ENCODE data around the gene TOR1A.

Gene TOR1A

DNA sequence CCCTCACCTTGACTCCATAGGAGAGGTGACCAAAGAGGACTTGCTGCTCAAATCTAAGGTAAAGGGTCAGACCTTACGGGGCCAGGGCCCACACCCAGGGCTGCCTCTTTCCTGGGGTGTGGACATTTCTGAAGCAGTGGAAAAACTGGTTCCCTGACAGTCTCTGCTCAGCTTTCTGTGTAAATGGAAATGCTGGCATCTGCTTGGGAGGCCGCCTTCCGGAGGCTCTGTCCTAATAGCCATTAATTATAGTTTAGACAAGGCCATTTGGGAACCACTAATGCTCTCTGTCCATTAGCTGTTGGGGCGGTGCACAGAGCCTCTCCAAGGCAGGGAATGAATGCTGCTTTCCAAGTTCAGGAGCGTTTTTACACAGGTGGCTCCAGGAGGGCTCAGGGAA, 28.6 kb upstream of the TOR1A start:
- DNase-seq (ENCODE audit: low read depth, low spot score): no peak

DNA sequence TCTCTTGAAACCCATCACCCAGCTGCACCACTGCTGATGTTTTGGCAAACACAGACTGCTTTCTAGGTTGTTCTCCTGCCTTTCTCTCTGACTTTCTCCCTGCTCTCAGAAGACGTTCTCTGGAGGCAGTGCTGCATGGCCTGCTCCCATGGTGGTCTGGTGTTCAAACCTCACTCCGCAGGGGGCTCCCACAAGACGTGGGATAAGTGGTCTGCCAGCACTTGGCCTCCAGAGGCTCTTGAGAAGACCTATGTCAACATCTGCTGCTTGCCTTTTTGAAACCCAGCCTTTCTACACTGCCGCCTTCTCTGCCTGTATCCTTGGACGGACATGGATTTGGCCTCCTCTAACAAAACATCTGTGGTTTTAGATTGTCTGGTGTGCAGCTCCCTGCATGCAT, 27.9 kb upstream of the TOR1A start:
- no peak for DNase-seq (ENCODE audit: low read depth, low spot score)

DNA sequence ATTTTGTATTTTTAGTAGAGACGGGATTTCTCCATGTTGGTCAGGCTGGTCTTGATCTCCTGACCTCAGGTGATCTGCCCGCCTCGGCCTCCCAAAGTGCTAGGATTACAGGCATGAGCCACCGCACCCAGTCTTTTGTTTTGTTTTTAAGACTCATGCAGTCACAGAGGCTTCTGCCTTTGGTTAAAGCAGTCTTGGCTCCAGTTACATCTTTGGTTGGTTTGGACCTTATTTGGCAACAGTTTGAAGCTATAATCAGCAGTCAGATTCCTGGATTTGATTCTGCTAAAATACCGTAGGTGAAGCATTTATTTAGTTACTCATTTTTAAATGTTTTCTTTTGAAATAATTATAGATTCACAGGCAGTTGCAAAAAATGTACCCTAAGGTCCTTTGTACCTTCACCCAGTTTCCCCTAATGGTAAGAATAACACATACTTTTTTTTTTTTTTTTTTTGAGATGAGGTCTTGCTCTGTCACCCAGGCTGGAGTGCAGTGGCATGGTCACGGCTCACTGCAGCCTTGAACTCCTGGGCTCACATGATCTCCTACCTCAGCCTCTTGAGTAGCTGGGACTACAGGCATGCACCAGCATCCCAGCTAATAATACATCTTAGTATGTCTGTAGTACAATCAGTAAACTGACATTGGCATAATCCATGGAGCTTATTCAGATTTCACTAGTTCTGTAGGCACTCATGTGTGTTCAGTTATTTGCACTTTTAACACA, 27.1 kb upstream of the TOR1A start:
- DNase-seq (ENCODE audit: low read depth, low spot score): no peak

DNA sequence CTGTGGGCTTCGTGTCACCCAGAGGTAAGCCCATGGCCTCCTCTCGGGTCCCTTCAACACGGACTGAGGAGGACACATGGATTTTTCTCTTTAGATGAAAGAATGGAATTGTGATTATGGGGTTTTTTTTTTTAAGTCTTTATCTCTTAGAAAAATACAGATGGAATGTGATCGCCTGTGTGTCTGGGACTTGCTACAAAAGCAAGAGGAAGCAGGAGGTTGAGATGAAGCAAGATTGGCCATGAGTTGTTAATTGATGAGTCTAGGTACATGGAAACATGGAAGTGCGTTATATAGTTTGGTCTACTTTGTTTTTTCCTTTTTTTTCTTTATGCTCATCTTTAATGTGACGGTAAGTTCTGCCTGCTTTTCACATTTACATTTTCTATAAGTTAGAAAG, 26.0 kb upstream of the TOR1A start:
- no peak for DNase-seq (ENCODE audit: low read depth, low spot score)

DNA sequence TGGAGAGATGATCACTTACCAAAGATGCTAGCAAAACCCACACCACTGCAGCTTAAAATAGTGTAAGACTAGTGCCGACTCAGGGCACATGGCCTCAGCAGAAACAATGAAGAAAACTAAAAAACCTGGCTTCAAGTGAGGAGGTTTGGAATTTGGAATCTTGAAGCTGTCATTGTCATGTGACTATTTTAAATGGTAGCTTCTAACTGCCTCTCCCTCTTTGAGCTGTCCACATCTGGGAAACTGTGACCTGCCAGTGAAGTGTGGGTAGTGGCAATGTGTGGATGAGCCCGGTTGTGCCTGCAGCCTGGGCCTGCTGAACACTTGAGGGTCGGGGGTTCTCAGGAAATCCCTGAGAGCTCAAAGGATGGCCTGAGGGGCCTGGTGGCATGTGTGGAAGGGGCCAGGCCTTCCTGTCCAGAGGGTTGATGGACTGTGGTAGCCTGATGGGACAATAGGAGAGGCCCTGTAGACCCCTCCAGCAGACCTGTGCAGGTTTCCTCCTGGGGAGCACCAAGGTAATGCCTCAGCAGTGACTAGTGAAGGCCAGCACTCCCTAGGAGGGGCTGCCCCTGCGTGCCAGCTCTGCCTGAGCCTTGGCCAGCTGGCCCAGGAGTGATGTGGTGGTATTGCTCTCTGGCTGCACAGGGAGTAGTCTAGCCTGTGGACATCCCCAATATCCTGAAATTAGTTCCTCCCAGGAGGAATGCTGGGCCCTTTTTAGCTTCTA, 24.9 kb upstream of the TOR1A start:
- DNase-seq (ENCODE audit: low read depth, low spot score): no peak

DNA sequence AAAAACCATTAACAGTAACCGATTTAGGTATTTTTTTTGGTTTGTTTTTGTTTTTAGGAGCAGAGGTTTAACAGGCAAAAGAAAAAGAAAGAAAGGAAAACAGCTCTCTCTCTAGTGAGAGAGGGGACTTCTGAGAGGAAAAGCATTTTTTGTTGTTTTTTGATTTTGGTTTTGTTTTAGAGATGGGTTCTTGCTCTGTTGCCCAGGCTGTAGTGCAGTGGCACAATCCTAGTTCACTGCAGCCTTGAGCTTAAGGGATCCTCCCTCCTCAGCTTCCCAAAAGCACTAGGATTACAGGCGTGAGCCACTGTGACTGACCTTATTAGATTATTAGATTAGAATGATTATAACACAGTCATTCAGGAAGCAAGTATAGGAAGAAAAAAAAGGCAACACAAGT, 21.4 kb upstream of the TOR1A start:
- DNase-seq (ENCODE audit: low read depth, low spot score): no peak

DNA sequence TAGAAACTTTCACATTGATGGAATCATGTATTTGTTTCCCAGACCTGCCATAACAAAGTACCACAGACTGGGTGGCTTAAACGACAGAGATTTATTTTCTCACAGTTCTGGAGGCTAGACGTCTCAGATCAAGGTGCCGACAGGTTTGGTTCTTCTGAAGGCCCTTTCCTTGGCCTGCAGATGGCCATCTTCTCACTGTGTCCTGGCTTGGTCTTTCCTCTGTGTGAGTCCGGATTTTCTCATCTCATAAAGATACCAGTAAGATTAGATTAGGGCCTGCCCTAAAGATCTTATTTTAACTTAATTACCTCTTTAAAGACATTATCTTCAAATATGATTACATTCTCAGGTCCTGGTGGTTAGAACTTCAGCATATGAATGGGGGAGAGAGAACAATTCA, 17.1 kb upstream of the TOR1A start:
- no peak for DNase-seq (ENCODE audit: low read depth, low spot score)

DNA sequence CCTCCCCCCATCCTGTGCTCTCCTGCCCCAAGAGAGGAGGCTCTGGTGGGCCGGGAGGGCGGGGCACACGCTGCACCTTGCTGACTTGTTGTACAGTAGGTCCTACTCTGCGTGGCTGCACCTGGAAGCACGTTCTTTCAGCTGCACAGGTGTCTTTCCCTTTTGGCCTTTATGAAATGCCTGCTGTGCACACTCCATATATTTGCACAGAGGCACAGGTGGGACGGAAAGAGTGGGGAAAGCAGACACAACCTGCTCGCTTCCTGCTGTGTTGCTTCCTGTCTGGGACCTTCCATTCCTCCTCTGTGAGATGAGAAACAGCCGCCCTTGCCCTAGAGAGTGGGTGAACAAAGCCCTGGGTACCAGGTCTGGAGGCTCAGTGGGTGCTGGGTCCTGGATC, 16.1 kb upstream of the TOR1A start:
- DNase-seq (ENCODE audit: low read depth, low spot score): no peak

DNA sequence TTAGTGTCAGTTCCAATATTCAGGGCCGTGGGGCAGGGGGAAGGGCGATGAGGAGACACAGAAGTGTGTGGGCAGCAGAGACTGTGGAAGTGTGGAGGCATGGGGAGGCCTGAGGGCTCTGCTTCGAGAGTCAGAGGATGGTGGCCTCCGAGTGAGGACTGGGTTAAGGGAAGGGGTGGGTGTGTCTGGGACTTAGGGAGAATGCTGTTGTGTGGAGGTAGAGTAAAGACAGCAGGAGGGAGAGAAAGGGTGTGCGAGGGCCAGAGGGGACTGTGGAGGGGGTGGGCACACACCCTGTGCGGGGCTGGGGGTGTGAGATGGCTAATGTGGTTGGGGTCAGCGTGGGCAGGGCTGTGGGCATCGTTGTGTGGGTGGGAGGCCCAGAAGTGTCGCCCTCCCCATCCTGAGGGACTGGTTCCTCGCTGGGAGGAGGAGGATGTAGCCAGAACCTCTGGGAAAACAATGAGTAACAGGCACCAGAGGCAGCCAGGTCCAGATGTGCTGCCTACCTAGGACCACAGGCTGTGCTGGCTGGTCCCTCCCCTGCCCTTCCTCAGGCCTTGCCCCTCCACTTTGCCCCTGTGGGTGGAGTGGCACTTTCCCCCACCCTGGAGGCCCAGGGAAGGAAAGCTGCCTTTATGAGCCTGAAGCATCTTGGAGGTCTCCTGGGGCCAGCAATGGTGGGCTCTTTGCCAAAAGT, 15.5 kb upstream of the TOR1A start:
- DNase-seq (ENCODE audit: low read depth, low spot score): no peak

DNA sequence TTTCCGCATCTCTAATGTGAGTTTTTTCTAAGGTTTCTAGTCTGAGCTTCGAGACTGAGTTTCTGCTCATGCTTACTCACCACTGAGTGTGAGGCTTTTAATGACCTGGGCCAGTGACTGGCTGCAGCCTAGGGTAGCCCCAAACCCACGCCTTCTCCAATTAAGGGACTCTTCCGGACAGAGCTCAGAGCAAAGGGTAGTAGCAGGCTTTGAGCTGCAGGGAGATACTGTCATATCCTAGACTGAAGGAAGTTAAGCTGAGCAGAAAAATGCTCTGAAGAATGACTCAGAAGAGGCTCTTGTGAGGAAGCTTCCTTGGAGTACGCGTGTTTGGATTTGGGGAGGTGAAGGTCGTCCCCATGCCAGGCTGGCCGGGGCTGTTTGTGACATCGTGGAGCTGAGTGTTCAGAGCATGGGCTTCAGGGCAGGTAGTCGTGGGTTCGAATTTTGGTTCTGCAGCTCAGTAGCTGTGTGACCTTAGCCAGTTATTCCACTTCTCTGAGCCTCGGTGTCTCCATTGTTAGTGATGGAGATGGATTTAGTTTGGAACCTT, 14.8 kb upstream of the TOR1A start:
- DNase-seq (ENCODE audit: low read depth, low spot score): no peak

DNA sequence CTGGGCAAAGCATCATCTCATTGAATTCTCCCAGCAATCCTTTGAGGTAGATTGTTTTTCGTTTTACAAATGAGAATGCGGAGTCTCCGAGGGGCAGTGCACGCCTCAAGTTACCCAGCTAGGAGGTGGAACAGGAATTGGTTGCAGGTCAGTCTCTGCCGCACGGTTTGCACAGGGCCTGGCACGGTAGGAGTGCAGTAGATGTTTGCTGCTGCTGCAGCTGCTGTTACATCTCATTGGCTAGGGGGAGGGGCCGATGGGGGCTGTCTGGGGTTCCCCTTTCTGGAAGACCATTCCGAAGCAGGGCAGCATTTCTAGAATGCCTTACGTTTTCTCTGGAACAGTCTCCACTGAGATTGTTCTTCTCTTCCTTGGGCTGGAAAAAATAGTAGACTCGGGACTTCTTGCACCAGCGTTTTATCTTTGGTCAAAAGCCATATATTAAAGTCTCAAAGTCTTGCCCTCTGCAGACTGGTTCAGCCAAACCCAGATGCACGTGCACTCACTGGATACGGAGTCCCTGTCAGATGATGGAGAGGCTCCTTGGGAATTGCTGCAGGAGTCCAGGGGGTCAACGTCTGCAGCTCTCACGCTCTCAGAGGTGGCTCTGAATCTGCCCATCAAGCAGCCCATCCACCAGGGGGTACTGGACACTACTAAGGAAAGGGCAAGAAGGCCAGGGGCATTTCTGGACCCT, 12.5 kb upstream of the TOR1A start:
- DNase-seq (ENCODE audit: low read depth, low spot score): no peak

DNA sequence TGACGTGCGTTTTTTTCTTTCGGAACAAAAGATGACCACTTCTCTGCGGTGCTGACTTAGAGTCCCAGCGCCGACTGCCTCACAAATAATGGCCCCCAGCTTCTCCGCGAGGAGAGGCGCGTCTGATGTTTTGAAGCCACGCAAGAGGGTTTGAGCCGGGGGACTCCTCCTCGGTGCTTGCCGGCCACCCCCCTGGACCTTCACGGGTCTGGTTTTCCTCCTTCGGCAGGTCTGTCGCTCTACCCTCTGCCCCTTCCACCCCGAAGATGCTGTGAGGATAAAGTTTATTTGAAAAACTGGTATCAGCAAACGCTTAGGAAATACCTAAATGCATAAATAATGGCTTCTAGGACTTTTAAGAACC, 11.9 kb upstream of the TOR1A start:
- no peak for DNase-seq (ENCODE audit: low read depth, low spot score)

DNA sequence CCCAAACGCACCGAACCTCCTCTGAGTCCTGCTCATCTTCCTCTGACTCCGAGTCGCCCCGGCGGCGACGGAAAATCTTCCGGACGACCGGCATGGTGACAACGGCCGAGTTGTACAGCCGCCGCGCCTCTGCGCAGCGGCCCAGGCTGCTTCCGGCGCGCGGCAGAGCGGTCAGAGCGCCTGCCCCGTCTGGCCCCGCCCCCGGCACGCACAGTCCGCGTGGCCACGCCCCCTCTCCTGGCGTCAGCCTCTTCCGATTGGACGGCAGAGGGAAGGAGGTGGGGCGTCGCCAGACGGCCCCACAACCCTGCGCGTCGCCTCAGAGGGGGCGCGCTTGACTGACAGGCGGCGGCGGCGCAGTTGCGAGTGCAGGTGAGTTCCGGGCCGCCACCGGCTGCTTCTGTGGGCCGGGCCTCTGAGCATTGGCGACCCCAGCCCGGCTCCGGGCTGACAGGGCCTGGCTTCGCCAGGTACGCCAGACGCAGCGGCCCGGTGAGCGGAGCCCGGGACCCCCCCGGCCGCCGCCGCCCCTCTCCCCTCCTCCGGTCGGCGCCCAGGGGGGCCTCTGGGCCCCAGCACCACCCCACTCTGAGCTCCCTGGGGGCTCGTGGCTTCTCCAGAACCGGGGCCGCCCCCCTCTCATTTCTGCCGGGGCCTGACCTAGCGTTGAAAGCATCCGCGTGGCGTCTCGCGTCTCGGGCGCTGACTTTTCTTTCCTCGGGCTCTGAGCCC, 11.4 kb upstream of the TOR1A start, which contains the start of the genes C9orf78 and USP20:
TSS of gene C9orf78 (minus strand) at position 148 of the 732 bp plus-strand sequence. CDS start at position 94, 54 bp downstream.
TSS of gene USP20 (plus strand) at position 331 of the 732 bp plus-strand sequence. CDS start 17,098 bp downstream, outside the sequence.
- peak; percentile 47 for DNase-seq (ENCODE audit: low read depth, low spot score)

DNA sequence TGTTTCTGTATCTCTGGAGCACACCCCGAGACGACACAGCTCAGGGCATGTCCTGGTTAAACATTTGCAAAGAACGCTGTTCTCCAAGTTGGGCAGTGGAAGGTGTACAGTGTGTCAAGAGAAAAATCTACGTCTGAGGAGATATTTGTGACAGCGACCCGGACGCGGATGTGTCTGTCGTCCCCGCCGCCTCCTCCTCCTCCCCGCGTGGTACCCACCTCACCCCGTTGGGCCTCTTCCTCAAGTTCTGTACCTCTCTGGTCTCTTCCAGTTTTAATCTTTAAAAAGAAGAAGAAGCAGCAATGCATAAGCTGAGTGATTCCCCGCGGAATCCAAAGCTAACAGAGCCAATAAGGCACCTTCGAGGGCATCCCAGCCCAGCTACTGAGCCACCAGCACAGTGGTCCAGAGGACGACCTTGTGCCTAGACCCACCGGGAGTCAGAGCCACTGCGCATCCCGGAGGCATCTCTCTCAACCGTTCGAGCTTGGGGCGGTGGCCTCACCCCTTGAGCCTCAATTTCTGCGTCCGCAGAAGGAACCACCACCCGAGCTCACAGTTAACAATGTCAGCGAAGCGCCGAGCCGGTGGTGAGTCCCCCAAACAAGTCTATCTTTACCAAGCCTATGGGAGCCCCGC, 10.7 kb upstream of the TOR1A start:
- no peak for DNase-seq (ENCODE audit: low read depth, low spot score)

DNA sequence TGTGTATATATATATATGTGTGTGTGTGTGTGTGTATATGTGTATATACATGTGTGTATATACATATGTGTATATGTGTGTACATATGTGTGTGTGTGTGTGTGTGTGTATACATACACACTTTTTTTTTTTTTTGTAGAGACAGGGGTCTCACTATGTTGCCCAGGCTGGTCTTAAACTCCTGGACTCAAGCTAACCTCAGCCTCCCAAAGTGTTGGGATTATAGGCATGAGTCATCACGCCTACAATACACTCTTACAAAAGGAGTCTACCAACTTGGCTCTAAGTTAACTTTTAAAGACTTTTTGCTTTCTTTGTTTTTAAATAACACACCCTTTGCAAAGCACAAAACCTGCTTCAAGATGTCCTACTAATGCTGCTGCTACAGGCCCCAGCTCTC, 9.0 kb upstream of the TOR1A start:
- DNase-seq (ENCODE audit: low read depth, low spot score): no peak

DNA sequence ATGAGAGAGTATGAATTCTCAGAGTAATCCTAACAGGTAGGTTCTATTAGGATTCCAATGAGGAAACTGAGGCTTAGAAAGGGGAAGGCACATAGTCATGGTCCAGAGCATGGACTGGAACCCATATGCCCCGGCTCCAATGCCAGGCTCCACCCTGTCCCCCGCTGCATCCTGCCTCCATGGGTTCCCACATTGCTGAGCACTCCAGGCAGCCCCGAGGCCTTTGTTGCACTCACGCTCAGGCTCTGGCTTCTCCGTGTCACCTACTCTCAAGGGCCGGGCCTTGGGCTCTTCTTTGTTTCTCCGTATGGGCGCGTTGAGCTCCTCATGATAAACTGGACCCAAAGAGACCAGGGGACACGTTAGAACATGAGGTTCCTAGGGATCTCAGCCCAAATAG, 5.0 kb upstream of the TOR1A start:
- DNase-seq (ENCODE audit: low read depth, low spot score): no peak

DNA sequence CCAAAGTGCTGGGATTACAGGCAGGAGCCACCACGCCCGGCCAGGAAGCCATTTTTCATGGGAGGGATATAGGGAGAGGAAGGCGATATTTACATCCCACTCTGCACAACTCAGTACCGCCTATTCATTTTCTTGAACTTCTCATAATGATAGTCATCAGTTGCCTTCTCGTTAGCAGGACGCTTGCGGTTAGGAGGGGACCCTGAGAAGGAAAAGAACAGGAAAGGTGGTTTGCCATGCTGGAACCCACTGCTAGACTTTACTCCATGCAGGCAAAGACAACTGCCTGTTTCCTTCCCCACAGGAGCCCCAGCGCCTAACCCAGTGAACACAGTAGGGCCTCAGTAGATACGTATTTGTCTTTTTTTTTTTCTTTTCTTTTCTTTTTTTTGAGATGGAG, 4.1 kb upstream of the TOR1A start:
- no peak for DNase-seq (ENCODE audit: low read depth, low spot score)

DNA sequence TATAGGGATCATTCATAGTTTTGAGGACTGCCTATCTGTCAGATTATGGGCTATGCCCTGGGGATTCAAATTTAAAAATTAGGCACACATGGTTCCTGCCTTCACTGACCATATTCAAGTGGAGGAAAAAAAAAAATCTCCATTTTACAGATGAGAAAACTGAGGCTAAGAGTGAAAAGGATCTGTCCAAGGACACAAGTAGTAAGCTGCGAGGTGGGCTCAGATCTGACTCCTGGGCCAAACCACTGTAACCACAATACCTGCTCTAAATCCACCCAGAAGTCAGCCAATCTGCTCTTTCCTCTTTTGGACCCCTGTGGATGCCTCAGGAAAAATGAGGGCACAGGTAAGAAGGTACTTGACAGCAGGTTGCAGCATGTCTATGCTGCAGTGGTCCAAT, 2.8 kb upstream of the TOR1A start:
- DNase-seq (ENCODE audit: low read depth, low spot score): no peak

DNA sequence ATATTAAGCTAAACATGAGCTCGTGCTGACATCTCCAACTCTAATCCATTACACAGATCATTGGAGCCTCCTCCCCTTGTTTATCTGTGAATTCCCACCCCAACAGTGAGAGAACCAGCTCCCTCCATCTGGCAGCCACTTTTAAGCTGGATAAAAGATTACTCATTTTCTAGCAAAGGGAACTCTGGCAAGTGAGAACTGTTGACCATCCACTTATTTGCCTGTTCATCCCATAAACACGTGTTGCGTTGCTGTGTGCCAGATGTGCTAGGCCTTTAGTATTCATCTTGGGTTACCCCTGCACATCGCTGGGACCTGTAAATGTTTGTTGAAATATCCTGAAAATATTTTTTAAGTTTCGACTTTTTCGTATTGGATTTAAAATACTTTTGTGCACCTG, 2.4 kb upstream of the TOR1A start:
- no peak for DNase-seq (ENCODE audit: low read depth, low spot score)

DNA sequence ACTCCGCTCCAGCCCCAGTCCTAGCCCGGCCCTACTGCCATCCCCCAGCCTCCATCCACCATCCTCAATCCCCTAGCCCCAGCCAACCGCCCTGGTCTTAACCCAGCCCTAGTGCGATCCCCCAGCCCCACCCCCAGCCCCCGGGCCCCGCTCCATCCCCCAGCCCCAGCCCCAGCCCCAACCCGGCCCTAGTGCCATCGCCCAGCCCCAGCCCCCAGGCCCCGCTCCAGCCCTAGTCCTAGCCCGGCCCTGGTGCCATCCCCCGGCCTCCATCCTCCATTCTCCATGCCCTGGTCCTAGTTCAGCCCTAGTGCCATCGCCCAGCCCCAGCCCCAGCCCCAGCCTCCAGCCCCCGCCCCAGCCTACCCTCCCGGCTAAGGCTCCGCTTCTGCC, 398 bp downstream of the TOR1A start:
- no peak for DNase-seq (ENCODE audit: low read depth, low spot score)

Data from iPS DF 19.7 (cell line).